ENCODE results near the gene JAZF1. TPM values are rescaled to one million over a fixed set of nuclear protein-coding genes. Genes with fewer than 3 reads are reported as not detected.

Gene JAZF1
- total and polyA plus RNA-seq, 9 of the 15 experiments (the other 6 are each of a cell fraction or from before 2014, with no cell fraction given), result 0.04 to 0.64 (median 0.11) TPM; not detected in 3

DNA sequence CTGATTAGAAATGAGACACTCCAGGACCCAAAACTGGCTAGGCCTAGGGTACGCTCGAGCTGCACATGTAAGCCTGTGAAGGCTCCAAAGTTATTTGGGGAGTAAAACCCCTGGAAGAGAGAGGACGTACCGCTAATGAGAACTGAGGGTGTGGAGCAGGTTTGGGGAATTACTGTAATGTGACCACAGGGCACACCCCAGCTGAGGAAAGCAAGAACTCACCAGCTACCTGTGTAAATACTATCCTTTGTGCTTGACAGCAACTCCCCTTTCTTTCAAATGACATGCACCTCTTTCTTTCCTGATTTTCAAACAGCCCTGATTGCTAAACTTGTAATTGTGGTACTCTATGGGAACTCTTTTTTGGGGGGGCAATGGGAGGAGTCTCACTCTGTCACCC lies 147.2 kb downstream of the JAZF1 start:
- CTCF ChIA-PET (ENCODE audit: low intra/inter-chr PET ratio), result no interaction called here
- Histone ChIP-seq H3K79me2 (ENCODE audit: control insufficient read depth, insufficient read depth, low read length) (no peaks in the 10 kb centered on the region), H3K27me3 (ENCODE audit: control insufficient read depth in 2 of 2, insufficient read depth in 2 of 2, low read length in 2 of 2) (peaks cover 3 to 5% of the 10 kb centered on the region in 2 experiments; a peak in 2 of 5 replicates), H3K9me1 (ENCODE audit: control insufficient read depth, insufficient read depth, low read length) (no peaks in the 10 kb centered on the region), H4K20me1 (replicated peaks; ENCODE audit: control insufficient read depth, insufficient read depth, low read length) (no peaks in the 10 kb centered on the region), H3K4me3 (no peak overlapping the region), H2AFZ (ENCODE audit: low read depth, low read length) (no peak overlapping the region), H3K36me3 (ENCODE audit: control insufficient read depth, insufficient read depth, low read length) (no peaks in the 10 kb centered on the region), H3K27ac (ENCODE audit: extremely low read depth, low read depth, low read length) (no peak overlapping the region), H3K4me1 (replicated peaks in 1 of 2; ENCODE audit: control insufficient read depth in 2 of 2, insufficient read depth in 2 of 2, low read length in 2 of 2) (peaks cover 0 to 9% of the 10 kb centered on the region in 2 experiments; a peak in 2 of 5 replicates), H3K9me3 (replicated peaks; ENCODE audit: control insufficient read depth, insufficient read depth, low read depth, low read length) (no peaks in the 10 kb centered on the region), H3K9ac (ENCODE audit: insufficient read depth in 1 of 2, low read depth in 2 of 2, low read length in 2 of 2) (no peak overlapping the region), H3K4me2 (ENCODE audit: insufficient read depth, low read length) (no peak overlapping the region)
- POLR2A ChIA-PET, result no interaction called here
- in situ Hi-C loops (cut with MboI) (no loop called here), intact Hi-C loops (cut with micrococcal nuclease) (no loop called here)
- no peak for FAIRE-seq
- no peak for DNase-seq (ENCODE audit: extremely low read depth in 1 of 4, low spot score in 3 of 4)
- no TSS peak for BruUV-seq (replicated peaks)
- 37% methylated on average over 4 of the region's 4 CpGs for WGBS (ENCODE audit: insufficient coverage, low coverage, missing lambda C conversion rate)
- ATAC-seq, result no peak
- TF ChIP-seq CBFA2T2 (conservative IDR thresholded peaks at IDR 0.05) (no peak), PTBP1 (IDR thresholded peaks at IDR 0.05; ENCODE audit: low read depth, low read length) (no peak), RB1 (IDR thresholded peaks at IDR 0.05; ENCODE audit: low read depth) (no peak), PCBP2 (IDR thresholded peaks at IDR 0.05; ENCODE audit: low read depth, low read length, poor library complexity, severe bottlenecking) (no peak), GABPA (tag; conservative IDR thresholded peaks at IDR 0.05; ENCODE audit: low read depth) (no peak), HDGF (IDR thresholded peaks at IDR 0.05) (no peak)
- TF ChIP-seq, protein P1, sequence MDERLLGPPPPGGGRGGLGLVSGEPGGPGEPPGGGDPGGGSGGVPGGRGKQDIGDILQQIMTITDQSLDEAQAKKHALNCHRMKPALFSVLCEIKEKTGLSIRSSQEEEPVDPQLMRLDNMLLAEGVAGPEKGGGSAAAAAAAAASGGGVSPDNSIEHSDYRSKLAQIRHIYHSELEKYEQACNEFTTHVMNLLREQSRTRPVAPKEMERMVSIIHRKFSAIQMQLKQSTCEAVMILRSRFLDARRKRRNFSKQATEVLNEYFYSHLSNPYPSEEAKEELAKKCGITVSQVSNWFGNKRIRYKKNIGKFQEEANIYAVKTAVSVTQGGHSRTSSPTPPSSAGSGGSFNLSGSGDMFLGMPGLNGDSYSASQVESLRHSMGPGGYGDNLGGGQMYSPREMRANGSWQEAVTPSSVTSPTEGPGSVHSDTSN (CRISPR knock-in tag; IDR thresholded peaks at IDR 0.05; ENCODE audit: low read depth), result no peak
- TF ChIP-seq, protein P1 (tag; conservative IDR thresholded peaks at IDR 0.05; ENCODE audit: low read depth), result no peak
- TF ChIP-seq, protein P2, sequence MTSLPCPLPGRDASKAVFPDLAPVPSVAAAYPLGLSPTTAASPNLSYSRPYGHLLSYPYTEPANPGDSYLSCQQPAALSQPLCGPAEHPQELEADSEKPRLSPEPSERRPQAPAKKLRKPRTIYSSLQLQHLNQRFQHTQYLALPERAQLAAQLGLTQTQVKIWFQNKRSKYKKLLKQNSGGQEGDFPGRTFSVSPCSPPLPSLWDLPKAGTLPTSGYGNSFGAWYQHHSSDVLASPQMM (CRISPR knock-in tag; IDR thresholded peaks at IDR 0.05), result no peak
- TF ChIP-seq, protein P3, sequence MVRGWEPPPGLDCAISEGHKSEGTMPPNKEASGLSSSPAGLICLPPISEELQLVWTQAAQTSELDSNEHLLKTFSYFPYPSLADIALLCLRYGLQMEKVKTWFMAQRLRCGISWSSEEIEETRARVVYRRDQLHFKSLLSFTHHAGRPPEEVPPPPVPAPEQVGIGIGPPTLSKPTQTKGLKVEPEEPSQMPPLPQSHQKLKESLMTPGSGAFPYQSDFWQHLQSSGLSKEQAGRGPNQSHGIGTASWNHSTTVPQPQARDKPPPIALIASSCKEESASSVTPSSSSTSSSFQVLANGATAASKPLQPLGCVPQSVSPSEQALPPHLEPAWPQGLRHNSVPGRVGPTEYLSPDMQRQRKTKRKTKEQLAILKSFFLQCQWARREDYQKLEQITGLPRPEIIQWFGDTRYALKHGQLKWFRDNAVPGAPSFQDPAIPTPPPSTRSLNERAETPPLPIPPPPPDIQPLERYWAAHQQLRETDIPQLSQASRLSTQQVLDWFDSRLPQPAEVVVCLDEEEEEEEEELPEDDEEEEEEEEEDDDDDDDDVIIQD (CRISPR knock-in tag; IDR thresholded peaks at IDR 0.05), result no peak
- TF ChIP-seq, protein P4, sequence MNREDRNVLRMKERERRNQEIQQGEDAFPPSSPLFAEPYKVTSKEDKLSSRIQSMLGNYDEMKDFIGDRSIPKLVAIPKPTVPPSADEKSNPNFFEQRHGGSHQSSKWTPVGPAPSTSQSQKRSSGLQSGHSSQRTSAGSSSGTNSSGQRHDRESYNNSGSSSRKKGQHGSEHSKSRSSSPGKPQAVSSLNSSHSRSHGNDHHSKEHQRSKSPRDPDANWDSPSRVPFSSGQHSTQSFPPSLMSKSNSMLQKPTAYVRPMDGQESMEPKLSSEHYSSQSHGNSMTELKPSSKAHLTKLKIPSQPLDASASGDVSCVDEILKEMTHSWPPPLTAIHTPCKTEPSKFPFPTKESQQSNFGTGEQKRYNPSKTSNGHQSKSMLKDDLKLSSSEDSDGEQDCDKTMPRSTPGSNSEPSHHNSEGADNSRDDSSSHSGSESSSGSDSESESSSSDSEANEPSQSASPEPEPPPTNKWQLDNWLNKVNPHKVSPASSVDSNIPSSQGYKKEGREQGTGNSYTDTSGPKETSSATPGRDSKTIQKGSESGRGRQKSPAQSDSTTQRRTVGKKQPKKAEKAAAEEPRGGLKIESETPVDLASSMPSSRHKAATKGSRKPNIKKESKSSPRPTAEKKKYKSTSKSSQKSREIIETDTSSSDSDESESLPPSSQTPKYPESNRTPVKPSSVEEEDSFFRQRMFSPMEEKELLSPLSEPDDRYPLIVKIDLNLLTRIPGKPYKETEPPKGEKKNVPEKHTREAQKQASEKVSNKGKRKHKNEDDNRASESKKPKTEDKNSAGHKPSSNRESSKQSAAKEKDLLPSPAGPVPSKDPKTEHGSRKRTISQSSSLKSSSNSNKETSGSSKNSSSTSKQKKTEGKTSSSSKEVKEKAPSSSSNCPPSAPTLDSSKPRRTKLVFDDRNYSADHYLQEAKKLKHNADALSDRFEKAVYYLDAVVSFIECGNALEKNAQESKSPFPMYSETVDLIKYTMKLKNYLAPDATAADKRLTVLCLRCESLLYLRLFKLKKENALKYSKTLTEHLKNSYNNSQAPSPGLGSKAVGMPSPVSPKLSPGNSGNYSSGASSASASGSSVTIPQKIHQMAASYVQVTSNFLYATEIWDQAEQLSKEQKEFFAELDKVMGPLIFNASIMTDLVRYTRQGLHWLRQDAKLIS (CRISPR knock-in tag; IDR thresholded peaks at IDR 0.05), result no peak
- TF ChIP-seq, protein P5, sequence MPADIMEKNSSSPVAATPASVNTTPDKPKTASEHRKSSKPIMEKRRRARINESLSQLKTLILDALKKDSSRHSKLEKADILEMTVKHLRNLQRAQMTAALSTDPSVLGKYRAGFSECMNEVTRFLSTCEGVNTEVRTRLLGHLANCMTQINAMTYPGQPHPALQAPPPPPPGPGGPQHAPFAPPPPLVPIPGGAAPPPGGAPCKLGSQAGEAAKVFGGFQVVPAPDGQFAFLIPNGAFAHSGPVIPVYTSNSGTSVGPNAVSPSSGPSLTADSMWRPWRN (IDR thresholded peaks at IDR 0.05; ENCODE audit: low read depth), result no peak

Measured in K562 (cell line).